IMR-90 (cell line): ENCODE data around the gene ENPEP. TPM values are rescaled to one million over a fixed set of nuclear protein-coding genes. Genes with fewer than 3 reads are reported as not detected.

Source experiments
- ATAC-seq: fragments of 200-7000 bp; cut with Tn5 transposase; 2 replicates; pipeline ENCODE4 v1.9.1; 2020; ENCODE audit warnings: low read depth, mild to moderate bottlenecking, moderate library complexity
- BruUV-seq: library from RNA; stranded (reverse); fragments of 400-500 nt; replicated peaks from 2 replicates; lab custom pipeline; 2021; lab: Mats Ljungman, UMichigan
- CTCF ChIA-PET: fragments of 300-600 bp; formaldehyde crosslinking; extraction: SDS; loops from one replicate; lab custom pipeline; 2021; ENCODE audit warnings: antibody characterized with exemption; lab: Yijun Ruan, JAX
- POLR2A ChIA-PET: fragments of 300-600 bp; sonication (Branson Sonifier 250); formaldehyde crosslinking; loops from one replicate; lab custom pipeline; 2022; ENCODE audit warnings: antibody characterized with exemption; ENCODE audit not compliant: unreplicated experiment; lab: Charles Lee
- DNase-seq: peaks from one replicate; pipeline ENCODE4 v3.0.0; 2013
- H2AFZ ChIP-seq: replicated peaks from 2 replicates; pipeline ENCODE3; 2013; ENCODE audit warnings: low read length, mild to moderate bottlenecking; ENCODE audit not compliant: poor library complexity
- H2AK5ac ChIP-seq: 2 replicates; pipeline ENCODE4 v1.6.1; 2013; ENCODE audit warnings: low read depth, low read length, inconsistent platforms
- H2AK9ac ChIP-seq: replicated peaks from 2 replicates; pipeline ENCODE3; 2013; ENCODE audit warnings: mild to moderate bottlenecking, low read depth, low read length, moderate library complexity; ENCODE audit not compliant: poor library complexity
- H2BK120ac ChIP-seq: 2 replicates; pipeline ENCODE4 v1.6.1; 2013; ENCODE audit warnings: low read depth, low read length, inconsistent platforms
- H2BK15ac ChIP-seq: 3 replicates; pipeline ENCODE4 v1.6.1; 2013; ENCODE audit warnings: low read depth, low read length, inconsistent platforms
- H2BK20ac ChIP-seq: 2 replicates; pipeline ENCODE4 v1.6.1; 2013; ENCODE audit warnings: low read depth, mild to moderate bottlenecking, inconsistent platforms, low read length, moderate library complexity
- H2BK5ac ChIP-seq: 2 replicates; pipeline ENCODE4 v1.6.1; 2013; ENCODE audit warnings: mild to moderate bottlenecking, low read depth, low read length, inconsistent platforms; ENCODE audit not compliant: poor library complexity, severe bottlenecking
- H3K14ac ChIP-seq: replicated peaks from 2 replicates; pipeline ENCODE4 v1.6.1; 2013; ENCODE audit warnings: low read depth, low read length, inconsistent platforms
- H3K18ac ChIP-seq: 2 replicates; pipeline ENCODE4 v1.6.1; 2013; ENCODE audit warnings: low read depth, low read length, control low read depth
- H3K23ac ChIP-seq: 2 replicates; pipeline ENCODE4 v1.6.1; 2013; ENCODE audit warnings: low read depth, low read length, inconsistent platforms
- H3K27ac ChIP-seq: 2 replicates; pipeline ENCODE4 v1.5.1; 2013; ENCODE audit warnings: mild to moderate bottlenecking, control low read depth, low read length; ENCODE audit not compliant: insufficient read depth
- H3K27me3 ChIP-seq: 2 replicates; pipeline ENCODE4 v1.6.1; 2013; ENCODE audit warnings: low read length; ENCODE audit not compliant: control insufficient read depth, insufficient read depth
- H3K36me3 ChIP-seq: 2 replicates; pipeline ENCODE4 v1.6.1; 2013; ENCODE audit warnings: low read length, mixed read lengths; ENCODE audit not compliant: control insufficient read depth, insufficient read depth
- H3K4ac ChIP-seq: 2 replicates; pipeline ENCODE4 v1.6.1; 2013; ENCODE audit warnings: low read depth, low read length, inconsistent platforms
- H3K4me1 ChIP-seq: 2 replicates; pipeline ENCODE4 v1.6.1; 2013; ENCODE audit warnings: low read length, mixed read lengths; ENCODE audit not compliant: control insufficient read depth, insufficient read depth
- H3K4me2 ChIP-seq: 2 replicates; pipeline ENCODE4 v1.6.1; 2013; ENCODE audit warnings: low read depth, mild to moderate bottlenecking, control low read depth, low read length, moderate library complexity
- H3K4me3 ChIP-seq: 2 replicates; pipeline ENCODE4 v1.5.1; 2013; ENCODE audit warnings: low read depth, mild to moderate bottlenecking, control low read depth, low read length, moderate library complexity; ENCODE audit not compliant: insufficient read depth
- H3K56ac ChIP-seq: 2 replicates; pipeline ENCODE4 v1.6.1; 2013; ENCODE audit warnings: low read length, inconsistent platforms; ENCODE audit not compliant: insufficient read depth; ENCODE audit errors: extremely low read depth
- H3K79me1 ChIP-seq, 2 experiments: 2 replicates each; pipeline ENCODE4 v1.6.1; 2013; ENCODE audit warnings: low read length in 2 of 2, inconsistent platforms in 1 of 2, low read depth in 1 of 2
- H3K9ac ChIP-seq: 2 replicates; pipeline ENCODE4 v1.6.1; 2013; ENCODE audit warnings: low read depth, low read length, control low read depth
- H3K9me1 ChIP-seq: 2 replicates; pipeline ENCODE4 v1.6.1; 2013; ENCODE audit warnings: low read length, inconsistent platforms; ENCODE audit not compliant: insufficient read depth
- H3K9me3 ChIP-seq: 2 replicates; pipeline ENCODE4 v1.6.1; 2013; ENCODE audit warnings: low read length; ENCODE audit not compliant: control insufficient read depth, insufficient read depth
- H4K20me1 ChIP-seq: 2 replicates; pipeline ENCODE4 v1.6.1; 2013; ENCODE audit warnings: low read length, inconsistent platforms; ENCODE audit not compliant: insufficient read depth
- H4K5ac ChIP-seq: 2 replicates; pipeline ENCODE4 v1.6.1; 2013; ENCODE audit warnings: mild to moderate bottlenecking, low read depth, low read length, control low read depth
- H4K8ac ChIP-seq, 2 experiments: 2 replicates each; pipeline ENCODE4 v1.6.1; 2013; ENCODE audit warnings: low read depth in 2 of 2, low read length in 2 of 2, control low read depth in 1 of 2, inconsistent platforms in 1 of 2
- H4K91ac ChIP-seq: 2 replicates; pipeline ENCODE4 v1.6.1; 2013; ENCODE audit warnings: low read depth, low read length, inconsistent platforms; ENCODE audit not compliant: insufficient read depth
- BHLHE40 ChIP-seq: fragments of 150-350 bp; IDR thresholded peaks from 2 replicates; pipeline ENCODE4 v1.6.1; 2016; ENCODE audit warnings: mild to moderate bottlenecking, low read depth, low read length
- CEBPB ChIP-seq: IDR thresholded peaks from 2 replicates; pipeline ENCODE4 v1.6.1; 2012; ENCODE audit warnings: low read depth, low read length, improper control_type of control experiment
- POLR2A ChIP-seq: IDR thresholded peaks from 2 replicates; pipeline ENCODE4 v1.6.1; 2012; ENCODE audit warnings: mild to moderate bottlenecking, low read depth, low read length
- RCOR1 ChIP-seq: IDR thresholded peaks from 2 replicates; pipeline ENCODE4 v1.6.1; 2012; ENCODE audit warnings: mild to moderate bottlenecking, low read length, improper control_type of control experiment; ENCODE audit not compliant: insufficient replicate concordance
- RFX5 ChIP-seq: IDR thresholded peaks from 2 replicates; pipeline ENCODE4 v1.8.0; 2012; ENCODE audit warnings: low read depth, mild to moderate bottlenecking, low read length, moderate library complexity
- WGBS, 2 experiments: methylation state at CpG; one replicate each; pipeline versions ENCODE4 v1.1.5 to v1.1.7; 2013; ENCODE audit warnings: missing lambda C conversion rate in 2 of 2; ENCODE audit not compliant: insufficient read length in 1 of 2; ENCODE audit errors: extremely low coverage in 2 of 2; 5-methylcytosine and 5-hydroxymethylcytosine counted together
- dilution Hi-C: fragments of 300-500 bp; cut with HindIII; formaldehyde crosslinking; loops from one replicate; pipeline ENCODE4 v1.14.3; 2018; ENCODE audit warnings: low sequenced_read_pairs; ENCODE audit not compliant: unreplicated experiment
- in situ Hi-C: fragments of 300-500 bp; cut with MboI; formaldehyde crosslinking; loops from 3 replicates; pipeline ENCODE4 v1.14.3; 2019; ENCODE audit warnings: low sequenced_read_pairs, inconsistent platforms, mixed read lengths
- intact Hi-C: fragments of 100-400 bp; cut with micrococcal nuclease; formaldehyde crosslinking; loops from 2 replicates; pipeline ENCODE4 v1.10.0; 2022
- polyA plus RNA-seq, 3 experiments: library from polyadenylated mRNA; depleted of rRNA; stranded (reverse); fragments of >200 nt; gene quantifications; 2 replicates each; pipeline ENCODE4 v1.2.3, GENCODE V29; 2012; ENCODE audit warnings: low replicate concordance in 1 of 3
- total RNA-seq: library from RNA; depleted of rRNA; stranded (reverse); fragments of >200 nt; gene quantifications from 2 replicates; pipeline ENCODE4 v1.2.3, GENCODE V29; 2012
- TF ChIP-seq, protein P1 (sequence below): conservative IDR thresholded peaks from 2 replicates; pipeline ENCODE4 v1.5.1; 2012; ENCODE audit warnings: mild to moderate bottlenecking, low read depth, low read length, improper control_type of control experiment

The ENPEP gene
- total and polyA plus RNA-seq, 2 of the 4 experiments (the other 2 are of a cell fraction): 0.12 to 0.18 TPM

DNA sequence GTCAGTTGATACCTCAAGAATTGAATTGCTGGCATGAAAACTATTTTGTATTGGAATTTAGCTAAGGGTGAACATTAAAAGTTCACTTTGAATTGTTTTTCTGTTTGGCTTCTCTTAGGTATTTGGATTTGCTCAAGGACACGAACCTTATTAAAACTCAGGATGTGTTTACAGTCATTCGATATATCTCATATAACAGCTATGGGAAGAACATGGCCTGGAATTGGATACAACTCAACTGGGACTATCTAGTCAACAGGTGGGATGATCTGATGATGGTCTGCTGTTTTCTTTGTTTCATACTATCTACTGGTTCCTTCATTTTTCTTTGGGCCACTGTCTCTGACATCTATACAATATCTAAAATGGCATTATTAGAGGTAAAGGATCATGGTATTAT lies 77.2 kb downstream of the ENPEP start:
- Histone ChIP-seq H2BK15ac (no peak overlapping the region), H3K9me3 (no peaks in the 10 kb centered on the region), H3K23ac (no peak overlapping the region), H3K18ac (no peak overlapping the region), H3K4me2 (no peak overlapping the region), H2BK120ac (no peak overlapping the region), H3K4me1 (peaks cover 2% of the 10 kb centered on the region; the same call in 1 of the 2 replicates), H4K8ac (no peak overlapping the region), H4K5ac (no peak overlapping the region), H4K20me1 (no peaks in the 10 kb centered on the region), H3K27me3 (no peaks in the 10 kb centered on the region), H3K9ac (no peak overlapping the region), H3K56ac (no peak overlapping the region), H3K27ac (no peak overlapping the region), H3K4ac (no peak overlapping the region), H2BK20ac (no peak overlapping the region), H2AK5ac (no peak overlapping the region), H3K79me1 (no peaks in the 10 kb centered on the region), H2AFZ (no peak overlapping the region), H3K4me3 (no peak overlapping the region), H2AK9ac (no peak overlapping the region), H2BK5ac (no peak overlapping the region), H3K36me3 (no peaks in the 10 kb centered on the region), H3K14ac (no peak overlapping the region), H4K91ac (no peak overlapping the region), H3K9me1 (no peaks in the 10 kb centered on the region)
- ATAC-seq (no peak), DNase-seq (no peak)
- intact Hi-C loops (no loop called here), in situ Hi-C loops (no loop called here), dilution Hi-C loops (no loop called here)
- CTCF ChIA-PET: no interaction called here
- BruUV-seq: no TSS peak
- POLR2A ChIA-PET: no interaction called here
- TF ChIP-seq CEBPB: no peak
- TF ChIP-seq RFX5: no peak
- no peak for TF ChIP-seq BHLHE40
- TF ChIP-seq, protein P1, sequence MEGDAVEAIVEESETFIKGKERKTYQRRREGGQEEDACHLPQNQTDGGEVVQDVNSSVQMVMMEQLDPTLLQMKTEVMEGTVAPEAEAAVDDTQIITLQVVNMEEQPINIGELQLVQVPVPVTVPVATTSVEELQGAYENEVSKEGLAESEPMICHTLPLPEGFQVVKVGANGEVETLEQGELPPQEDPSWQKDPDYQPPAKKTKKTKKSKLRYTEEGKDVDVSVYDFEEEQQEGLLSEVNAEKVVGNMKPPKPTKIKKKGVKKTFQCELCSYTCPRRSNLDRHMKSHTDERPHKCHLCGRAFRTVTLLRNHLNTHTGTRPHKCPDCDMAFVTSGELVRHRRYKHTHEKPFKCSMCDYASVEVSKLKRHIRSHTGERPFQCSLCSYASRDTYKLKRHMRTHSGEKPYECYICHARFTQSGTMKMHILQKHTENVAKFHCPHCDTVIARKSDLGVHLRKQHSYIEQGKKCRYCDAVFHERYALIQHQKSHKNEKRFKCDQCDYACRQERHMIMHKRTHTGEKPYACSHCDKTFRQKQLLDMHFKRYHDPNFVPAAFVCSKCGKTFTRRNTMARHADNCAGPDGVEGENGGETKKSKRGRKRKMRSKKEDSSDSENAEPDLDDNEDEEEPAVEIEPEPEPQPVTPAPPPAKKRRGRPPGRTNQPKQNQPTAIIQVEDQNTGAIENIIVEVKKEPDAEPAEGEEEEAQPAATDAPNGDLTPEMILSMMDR: no peak
- no peak for TF ChIP-seq POLR2A
- TF ChIP-seq RCOR1: no peak
- WGBS, 2 experiments: no CpG with 5 or more reads among the region's 2 CpGs
